Muscle layer of colon (tissue), 2 donors: ENCODE measurements around the gene MUC12.
"Not testable (repeated sequence)": the region's sequence is repeated elsewhere in the genome, so short reads cannot be mapped to it uniquely, and the experiment has no call there.

Experiments used
- H3K27ac ChIP-seq: one replicate; pipeline ENCODE4 v1.7.0; 2013; ENCODE audit warnings: low read depth, mild to moderate bottlenecking, low read length, moderate library complexity
- H3K27me3 ChIP-seq, 2 donors: one replicate each; pipeline ENCODE4 v1.7.0; 2013; ENCODE audit warnings: low read length in 2 of 2, mild to moderate bottlenecking in 2 of 2; ENCODE audit not compliant: insufficient read depth in 2 of 2, control insufficient read depth in 1 of 2
- H3K36me3 ChIP-seq: one replicate; pipeline ENCODE4 v1.7.0; 2013; ENCODE audit warnings: mild to moderate bottlenecking, low read length; ENCODE audit not compliant: insufficient read depth
- H3K4me1 ChIP-seq: one replicate; pipeline ENCODE4 v1.7.0; 2013; ENCODE audit warnings: mild to moderate bottlenecking, low read length; ENCODE audit not compliant: insufficient read depth
- H3K4me3 ChIP-seq, 2 donors: one replicate each; pipeline ENCODE4 v1.7.0; 2013; ENCODE audit warnings: low read length in 2 of 2, low read depth in 1 of 2, mild to moderate bottlenecking in 1 of 2, moderate library complexity in 1 of 2
- H3K9ac ChIP-seq: one replicate; pipeline ENCODE4 v1.7.0; 2013; ENCODE audit warnings: low read length
- H3K9me3 ChIP-seq: one replicate; pipeline ENCODE4 v1.7.0; 2013; ENCODE audit warnings: mild to moderate bottlenecking, low read length
- donor health status: abdominal sarcoma.
- donor health status: Adenocarcinoma of cecum.

MUC12 gene

GRCh38 chr7:100969066-100969615 is at the start of gene MUC12:
MUC12 (plus strand) TSS chr7:100969565; CDS start chr7:100969623, 58 bp downstream.
- H3K4me1 ChIP-seq = no peaks in the 10 kb centered on the region
- peaks cover 46 to 53% of the 10 kb centered on the region in 2 donors for H3K27me3 ChIP-seq
- no peak within 1 kb of the TSS for H3K9ac ChIP-seq
- no peak within 1 kb of the TSS for H3K4me3 ChIP-seq
- no peaks in the 10 kb centered on the region for H3K9me3 ChIP-seq
- H3K36me3 ChIP-seq = no peaks in the 10 kb centered on the region
- H3K27ac ChIP-seq = no peak within 1 kb of the TSS

- H3K36me3 ChIP-seq, H3K9me3 ChIP-seq, H3K9ac ChIP-seq, H3K27me3 ChIP-seq, H3K4me3 ChIP-seq, H3K27ac ChIP-seq, H3K4me1 ChIP-seq: not testable (repeated sequence)
Measured at GRCh38 chr7:100919779-100920437, 49.5 kb upstream of the MUC12 start.

- H3K9ac ChIP-seq = no peak overlapping the region
- H3K27me3 ChIP-seq = no peaks in the 10 kb centered on the region
- no peak overlapping the region for H3K27ac ChIP-seq
- no peaks in the 10 kb centered on the region for H3K36me3 ChIP-seq
- no peaks in the 10 kb centered on the region for H3K4me1 ChIP-seq
- no peak overlapping the region for H3K4me3 ChIP-seq
- H3K9me3 ChIP-seq = no peaks in the 10 kb centered on the region
Measured at GRCh38 chr7:100921039-100921438, 48.3 kb upstream of the MUC12 start.

- H3K9ac ChIP-seq, H3K36me3 ChIP-seq, H3K4me1 ChIP-seq, H3K27ac ChIP-seq, H3K4me3 ChIP-seq, H3K9me3 ChIP-seq, H3K27me3 ChIP-seq: not testable (repeated sequence)
Measured at GRCh38 chr7:100923616-100924015, 45.7 kb upstream of the MUC12 start.

GRCh38 chr7:100929808-100930174 is 39.6 kb upstream of the MUC12 start:
- no peaks in the 10 kb centered on the region for H3K36me3 ChIP-seq
- no peak overlapping the region for H3K27ac ChIP-seq
- H3K9ac ChIP-seq = no peak overlapping the region
- H3K27me3 ChIP-seq = no peaks in the 10 kb centered on the region
- no peaks in the 10 kb centered on the region for H3K4me1 ChIP-seq
- H3K4me3 ChIP-seq = no peak overlapping the region
- no peaks in the 10 kb centered on the region for H3K9me3 ChIP-seq

GRCh38 chr7:100933734-100934133 is 35.6 kb upstream of the MUC12 start:
- Histone ChIP-seq H3K4me3 (no peak overlapping the region), H3K27ac (no peak overlapping the region), H3K9me3 (no peaks in the 10 kb centered on the region), H3K36me3 (no peaks in the 10 kb centered on the region), H3K27me3 (no peaks in the 10 kb centered on the region), H3K9ac (no peak overlapping the region), H3K4me1 (no peaks in the 10 kb centered on the region)

GRCh38 chr7:100935381-100935780 is 34.0 kb upstream of the MUC12 start:
- not testable (repeated sequence) for H3K4me3 ChIP-seq, H3K9ac ChIP-seq, H3K27ac ChIP-seq, H3K9me3 ChIP-seq, H3K36me3 ChIP-seq, H3K27me3 ChIP-seq, H3K4me1 ChIP-seq

GRCh38 chr7:100936167-100936566 is 33.2 kb upstream of the MUC12 start:
- not testable (repeated sequence) for H3K9me3 ChIP-seq, H3K27ac ChIP-seq

GRCh38 chr7:100942045-100942774 is 27.2 kb upstream of the MUC12 start:
- no peaks in the 10 kb centered on the region for H3K27me3 ChIP-seq
- H3K9ac ChIP-seq = no peak overlapping the region
- H3K36me3 ChIP-seq = no peaks in the 10 kb centered on the region
- no peak overlapping the region for H3K4me3 ChIP-seq
- H3K4me1 ChIP-seq = peaks cover 8% of the 10 kb centered on the region
- no peak overlapping the region for H3K27ac ChIP-seq
- no peaks in the 10 kb centered on the region for H3K9me3 ChIP-seq

More at GRCh38 chr7:100936167-100936566, 33.2 kb upstream of the MUC12 start:
- not testable (repeated sequence) for H3K4me1 ChIP-seq, H3K36me3 ChIP-seq, H3K27me3 ChIP-seq, H3K9ac ChIP-seq, H3K4me3 ChIP-seq

GRCh38 chr7:100943693-100944092 is 25.7 kb upstream of the MUC12 start:
- H3K9me3 ChIP-seq = no peaks in the 10 kb centered on the region

GRCh38 chr7:100944138-100944537 is 25.2 kb upstream of the MUC12 start:
- Histone ChIP-seq H3K9ac (no peak overlapping the region), H3K27me3 (peaks cover 0 to 4% of the 10 kb centered on the region in 2 donors), H3K4me1 (peaks cover 8% of the 10 kb centered on the region), H3K36me3 (no peaks in the 10 kb centered on the region), H3K27ac (no peak overlapping the region), H3K4me3 (no peak overlapping the region), H3K9me3 (no peaks in the 10 kb centered on the region)

More at GRCh38 chr7:100943693-100944092, 25.7 kb upstream of the MUC12 start:
- Histone ChIP-seq H3K9ac (no peak overlapping the region), H3K36me3 (no peaks in the 10 kb centered on the region), H3K4me1 (peaks cover 8% of the 10 kb centered on the region), H3K4me3 (no peak overlapping the region), H3K27me3 (no peaks in the 10 kb centered on the region), H3K27ac (no peak overlapping the region)
